ENCODE results near the gene LIPG.

GRCh38 chr18:49617329-49617695, 55.5 kb downstream of the LIPG start:
- TF ChIP-seq CTCF (IDR thresholded peaks at IDR 0.05) (no peak), POLR2A (IDR thresholded peaks at IDR 0.05) (no peak)

All from esophagus squamous epithelium (tissue), 4 donors.